Measurements from ENCODE around the gene CCR7. TPM values are rescaled to one million over a fixed set of nuclear protein-coding genes. Genes with fewer than 3 reads are reported as not detected.

Gene CCR7
- total and polyA plus RNA-seq, 2 of the 8 experiments (the other 6 are each of a cell fraction or from before 2014, with no cell fraction given), result 0.12 to 0.17 TPM

DNA sequence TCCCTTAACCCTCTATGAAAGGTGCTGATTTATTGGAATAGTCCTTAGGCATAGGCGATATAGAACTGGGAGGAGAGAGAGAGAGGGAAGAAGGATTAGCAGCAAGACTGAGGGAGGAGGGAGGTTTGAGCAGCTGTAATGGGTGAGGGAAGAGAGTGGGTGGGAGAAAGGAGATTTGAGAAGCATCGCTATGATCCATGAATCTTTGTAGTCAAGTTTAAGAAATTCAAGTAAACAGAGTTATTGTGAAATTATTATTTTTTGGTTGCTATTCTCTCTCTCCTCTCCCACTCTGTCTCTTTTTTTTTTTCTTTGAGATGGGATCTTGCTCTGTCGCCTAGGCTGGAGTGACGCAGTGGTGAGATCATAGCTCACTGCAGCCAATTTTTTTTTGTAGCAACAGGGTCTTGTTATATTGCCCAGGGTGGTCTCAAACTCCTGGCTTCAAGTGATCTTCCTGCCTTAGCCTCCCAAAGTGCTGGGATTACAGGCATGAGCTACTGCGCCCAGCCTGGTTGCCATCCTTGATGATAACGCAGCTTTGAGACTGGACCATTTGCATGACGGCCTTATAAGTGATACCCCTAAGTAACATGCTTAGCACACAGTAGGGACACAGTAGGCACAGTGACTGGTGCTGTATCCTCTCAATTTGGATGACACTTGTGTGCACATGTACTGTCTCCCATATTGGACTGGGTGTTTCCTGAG lies 42.9 kb downstream of the CCR7 start:
- H3K27me3 ChIP-seq (replicated peaks in 1 of 4; ENCODE audit: control insufficient read depth in 3 of 4, extremely low read depth in 1 of 4, insufficient read depth in 3 of 4, low read length in 3 of 4), result no peaks in the 10 kb centered on the region
- H3K79me1 ChIP-seq (ENCODE audit: low read depth, low read length), result no peaks in the 10 kb centered on the region
- no peak overlapping the region for H2BK20ac ChIP-seq (ENCODE audit: low read length)
- no peak overlapping the region for H4K91ac ChIP-seq (replicated peaks; ENCODE audit: insufficient read length, low read length)
- no peak overlapping the region for H3K23ac ChIP-seq (ENCODE audit: insufficient read length)
- no peak overlapping the region for H3K27ac ChIP-seq (ENCODE audit: low read depth, low read length)
- H3K4ac ChIP-seq (replicated peaks; ENCODE audit: insufficient read length, low read depth, low read length), result no peak overlapping the region
- no peaks in the 10 kb centered on the region for H3K36me3 ChIP-seq (ENCODE audit: control insufficient read depth in 2 of 4, insufficient read depth in 4 of 4, low read length in 3 of 4)
- peaks cover 0 to 10% (median 2%) of the 10 kb centered on the region in 4 experiments; a peak in 5 of 7 replicates for H3K4me1 ChIP-seq (replicated peaks in 1 of 4; ENCODE audit: control insufficient read depth in 3 of 4, insufficient read depth in 4 of 4, low read length in 3 of 4)
- FAIRE-seq, result no peak
- H3K4me2 ChIP-seq (ENCODE audit: insufficient read depth in 1 of 2, low read depth in 2 of 2, low read length in 2 of 2), result no peak overlapping the region
- no peak overlapping the region for H2BK15ac ChIP-seq (ENCODE audit: low read length)
- H2AFZ ChIP-seq (ENCODE audit: low read length), result no peak overlapping the region
- H3K56ac ChIP-seq (replicated peaks; ENCODE audit: insufficient read length, low read depth, low read length), result no peak overlapping the region
- H4K20me1 ChIP-seq (replicated peaks in 1 of 2; ENCODE audit: control insufficient read depth in 1 of 2, insufficient read depth in 2 of 2, low read length in 2 of 2), result no peaks in the 10 kb centered on the region
- H3K9me3 ChIP-seq (ENCODE audit: insufficient read depth in 2 of 2, low read depth in 1 of 2, low read length in 1 of 2), result peaks cover 0 to 5% of the 10 kb centered on the region in 2 experiments; a peak in 1 of 4 replicates
- H4K8ac ChIP-seq (ENCODE audit: extremely low read depth, insufficient read depth, low read length), result no peak overlapping the region
- H4K5ac ChIP-seq (ENCODE audit: insufficient read length, low read depth, low read length), result no peak overlapping the region
- no peak overlapping the region for H2BK12ac ChIP-seq (ENCODE audit: low read depth, low read length)
- WGBS, 2 experiments (ENCODE audit: extremely low coverage in 1 of 2, insufficient coverage in 1 of 2, insufficient read length in 1 of 2, insufficient replicate concordance in 2 of 2, low coverage in 1 of 2, low lambda C conversion rate in 2 of 2, missing lambda C conversion rate in 1 of 2), result 88% methylated on average over 7 of the region's 7 CpGs; no CpG with 5 or more reads in 1 of the 2 experiments
- H3K14ac ChIP-seq (ENCODE audit: insufficient read length), result no peak overlapping the region
- CTCF ChIA-PET (ENCODE audit: partially characterized antibody), result interaction anchor here (0.6 to 19.4 kb wide), 7 partner anchors 10 to 73 kb away, joined by 3 to 435 read pairs (median 4); partner anchors contain the start of gene IGFBP4
- no peaks in the 10 kb centered on the region; the same call in 1 of the 2 replicates for H3K23me2 ChIP-seq (ENCODE audit: low read depth, low read length)
- no peak overlapping the region for H2AK5ac ChIP-seq (ENCODE audit: low read depth, low read length)
- H3K4me3 ChIP-seq (ENCODE audit: extremely low read depth in 1 of 4, insufficient read depth in 2 of 4, low read depth in 3 of 4, low read length in 4 of 4), result no peak overlapping the region
- no peaks in the 10 kb centered on the region for H3K79me2 ChIP-seq (ENCODE audit: control insufficient read depth in 1 of 2, insufficient read depth in 2 of 2, low read length in 2 of 2)
- no peak overlapping the region for H3K18ac ChIP-seq (ENCODE audit: extremely low read depth, low read length)
- H2BK5ac ChIP-seq (ENCODE audit: low read depth, low read length), result no peak overlapping the region
- H3K9ac ChIP-seq (replicated peaks in 1 of 4; ENCODE audit: extremely low read depth in 1 of 4, low read depth in 3 of 4, low read length in 3 of 4), result no peak overlapping the region
- POLR2A ChIA-PET (ENCODE audit: partially characterized antibody), result interaction anchor here (1.1 to 1.8 kb wide), 2 partner anchors 8 to 11 kb away, joined by 3 to 4 read pairs; no protein-coding TSS in a partner anchor
- H2BK120ac ChIP-seq (replicated peaks; ENCODE audit: low read depth, low read length), result no peak overlapping the region
- DNase-seq (ENCODE audit: low read depth in 1 of 2, low spot score in 2 of 2), result no peak
- TF ChIP-seq SAP30 (IDR thresholded peaks at IDR 0.05; ENCODE audit: insufficient read depth, insufficient replicate concordance, low read length) (no peak), PHF8 (conservative IDR thresholded peaks at IDR 0.05; ENCODE audit: low read depth, low read length) (no peak), SIN3A (conservative IDR thresholded peaks at IDR 0.05 in 1 of 2, IDR thresholded peaks at IDR 0.05 in 1 of 2; ENCODE audit: low read depth in 1 of 2, low read length in 2 of 2) (no peak), SIRT6 (IDR thresholded peaks at IDR 0.05; ENCODE audit: low read length) (no peak), JUND (IDR thresholded peaks at IDR 0.05; ENCODE audit: low read length) (no peak), RXRA (IDR thresholded peaks at IDR 0.05; ENCODE audit: insufficient read depth, low read depth, low read length) (no peak), CEBPB (IDR thresholded peaks at IDR 0.05; ENCODE audit: low read depth, low read length) (no peak), RFX5 (IDR thresholded peaks at IDR 0.05; ENCODE audit: borderline replicate concordance, low read depth, low read length) (no peak), BRCA1 (IDR thresholded peaks at IDR 0.05; ENCODE audit: low read depth, low read length) (no peak), TEAD4 (IDR thresholded peaks at IDR 0.05; ENCODE audit: low read depth, low read length) (no peak), NRF1 (IDR thresholded peaks at IDR 0.05; ENCODE audit: low read depth, low read length) (no peak)
- TF ChIP-seq, protein P1, sequence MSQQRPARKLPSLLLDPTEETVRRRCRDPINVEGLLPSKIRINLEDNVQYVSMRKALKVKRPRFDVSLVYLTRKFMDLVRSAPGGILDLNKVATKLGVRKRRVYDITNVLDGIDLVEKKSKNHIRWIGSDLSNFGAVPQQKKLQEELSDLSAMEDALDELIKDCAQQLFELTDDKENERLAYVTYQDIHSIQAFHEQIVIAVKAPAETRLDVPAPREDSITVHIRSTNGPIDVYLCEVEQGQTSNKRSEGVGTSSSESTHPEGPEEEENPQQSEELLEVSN (IDR thresholded peaks at IDR 0.05), result no peak
